D341Med (cell line): ENCODE measurements around the gene KRT34.
"Not testable (repeated sequence)": the region's sequence is repeated elsewhere in the genome, so short reads cannot be mapped to it uniquely, and the experiment has no call there.

Source experiments
- DNase-seq: peaks from one replicate; pipeline ENCODE4 v3.0.0; 2012; ENCODE audit warnings: low spot score

KRT34 gene

DNA sequence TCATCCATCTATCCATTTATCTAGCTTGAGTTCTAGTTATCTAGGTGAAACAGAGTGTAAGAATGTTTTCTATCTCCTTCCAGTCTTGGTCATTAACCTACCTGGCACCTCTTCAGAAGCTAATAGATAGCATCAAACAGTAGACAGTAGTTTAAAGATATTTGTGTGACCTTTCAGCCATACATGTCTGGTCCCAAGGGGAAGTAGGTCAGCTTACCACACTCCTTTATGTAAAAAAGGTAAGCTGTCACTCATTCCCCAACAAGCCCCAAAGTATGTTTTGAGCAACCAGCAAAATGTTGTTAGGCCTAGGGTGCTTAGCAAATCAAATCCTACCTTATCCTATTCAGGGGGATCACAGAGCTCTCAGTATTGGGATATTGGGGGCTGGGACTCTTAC is 16.0 kb downstream of the KRT34 start:
- no peak for DNase-seq

DNA sequence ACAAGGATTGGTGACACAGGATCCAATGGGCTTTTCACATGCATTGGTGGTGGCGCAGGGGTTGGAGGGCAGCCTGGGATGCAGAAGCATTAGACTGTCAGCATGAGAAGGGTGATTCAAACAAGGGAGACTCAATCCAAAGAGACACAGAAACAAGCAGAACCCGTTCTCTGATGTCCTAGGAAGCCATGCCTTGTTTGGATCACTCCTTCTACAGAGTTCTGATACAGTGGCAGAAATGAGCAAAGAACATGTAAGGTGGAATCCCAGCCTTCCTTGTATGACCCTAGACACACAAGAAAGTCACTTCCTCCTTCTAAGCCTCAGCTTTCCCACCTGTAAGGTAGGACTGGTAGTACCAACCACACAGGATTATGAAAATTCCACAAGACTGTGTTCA is 18.2 kb downstream of the KRT34 start:
- DNase-seq = no peak

- no peak for DNase-seq
Measured at GRCh38 chr17:41360296-41360995, 21.7 kb downstream of the KRT34 start.

GRCh38 chr17:41354536-41354935 is 27.6 kb downstream of the KRT34 start:
- DNase-seq = no peak

GRCh38 chr17:41352597-41353366 is 29.3 kb downstream of the KRT34 start:
- DNase-seq = no peak

- no peak for DNase-seq
Measured at GRCh38 chr17:41351177-41351576, 30.9 kb downstream of the KRT34 start.

DNA sequence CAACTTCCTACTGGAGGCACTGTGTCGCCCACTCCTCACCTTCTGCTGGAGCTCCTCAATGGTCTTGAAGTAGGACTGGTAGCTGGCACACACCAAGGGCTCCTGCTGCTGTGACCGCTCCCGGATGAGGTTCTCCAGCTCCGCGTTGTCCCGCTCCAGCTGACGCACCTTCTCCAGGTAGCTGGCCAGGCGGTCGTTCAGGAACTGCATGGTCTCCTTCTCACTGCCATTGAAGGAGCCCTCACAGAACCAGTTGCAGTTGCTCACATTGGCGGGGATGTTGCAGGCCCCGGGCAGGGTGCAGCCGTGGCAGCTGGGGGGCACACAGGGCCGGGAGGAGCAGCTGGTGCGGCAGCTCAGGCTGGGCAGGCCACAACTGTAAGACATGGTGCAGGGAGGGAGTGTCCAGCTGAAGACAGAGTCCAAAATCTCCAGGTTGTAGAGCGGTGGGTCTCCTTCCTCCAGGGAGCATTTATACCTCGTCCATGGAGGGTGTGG is 31.7 kb downstream of the KRT34 start, which contains the start of gene KRT33A:
Gene KRT33A, minus strand, starts transcription at position 448 of the 498 bp plus-strand sequence. Its CDS starts 61 bp downstream, at position 387.
- not testable (repeated sequence) for DNase-seq

DNA sequence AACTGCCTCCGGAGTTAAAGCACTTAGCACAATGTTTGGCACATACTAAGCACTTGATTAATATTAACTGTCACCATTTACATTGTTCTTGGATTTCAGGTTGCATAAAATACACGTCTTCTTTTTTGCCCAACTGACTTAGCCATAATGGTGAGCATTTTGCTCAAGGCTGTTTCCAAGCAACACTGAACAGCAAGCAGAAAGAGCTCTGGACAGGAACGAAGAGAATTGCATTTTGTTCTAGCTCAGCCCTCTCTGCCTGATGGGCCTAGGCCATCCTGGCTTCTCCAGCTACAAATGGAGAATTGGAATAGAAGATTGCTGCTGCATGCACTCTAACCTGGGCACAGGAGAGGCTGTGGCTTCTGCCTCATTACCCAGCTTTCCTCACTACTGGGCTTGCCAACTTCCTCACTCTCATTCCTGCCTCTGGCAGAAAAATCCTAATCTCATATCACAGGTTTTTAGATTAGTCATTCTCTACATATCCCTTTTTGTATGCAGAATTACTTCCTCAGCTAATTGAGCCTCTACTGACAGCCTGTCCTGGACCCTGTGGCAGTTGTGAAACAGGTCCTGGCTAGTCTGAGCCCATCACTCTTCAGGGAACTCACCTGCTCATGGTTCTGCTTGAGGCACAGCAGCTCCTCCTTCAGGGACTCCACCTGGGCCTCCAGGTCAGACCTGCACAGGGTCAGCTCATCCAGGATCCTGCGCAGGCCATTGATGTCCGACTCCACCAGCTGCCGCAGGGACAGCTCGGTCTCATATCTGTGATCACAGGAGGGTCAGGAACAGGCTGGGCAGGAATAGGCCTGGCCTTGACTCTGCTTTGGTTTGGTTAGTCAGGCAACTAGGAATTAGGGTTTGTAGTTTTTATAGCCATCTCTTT is 34.0 kb downstream of the KRT34 start:
- no peak for DNase-seq

DNA sequence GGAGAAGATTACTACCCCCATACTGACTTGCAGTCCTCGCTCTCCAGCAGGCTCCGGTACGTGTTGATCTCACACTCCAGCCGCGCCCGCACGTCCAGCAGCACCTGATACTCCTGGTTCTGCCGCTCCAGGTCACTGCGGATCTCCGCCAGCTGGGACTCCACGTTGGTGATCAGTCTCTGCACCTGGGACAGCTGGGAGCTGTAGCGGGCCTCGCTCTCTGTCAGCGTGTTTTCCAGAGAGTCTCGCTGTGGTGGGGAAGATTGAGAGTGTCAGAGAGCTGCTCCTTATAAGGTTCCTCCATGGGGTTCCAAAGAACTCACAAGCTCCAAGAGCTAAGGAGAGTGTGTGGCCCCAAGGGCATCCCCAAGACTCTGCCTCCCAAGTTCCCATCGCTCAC is 35.7 kb downstream of the KRT34 start:
- not testable (repeated sequence) for DNase-seq

DNA sequence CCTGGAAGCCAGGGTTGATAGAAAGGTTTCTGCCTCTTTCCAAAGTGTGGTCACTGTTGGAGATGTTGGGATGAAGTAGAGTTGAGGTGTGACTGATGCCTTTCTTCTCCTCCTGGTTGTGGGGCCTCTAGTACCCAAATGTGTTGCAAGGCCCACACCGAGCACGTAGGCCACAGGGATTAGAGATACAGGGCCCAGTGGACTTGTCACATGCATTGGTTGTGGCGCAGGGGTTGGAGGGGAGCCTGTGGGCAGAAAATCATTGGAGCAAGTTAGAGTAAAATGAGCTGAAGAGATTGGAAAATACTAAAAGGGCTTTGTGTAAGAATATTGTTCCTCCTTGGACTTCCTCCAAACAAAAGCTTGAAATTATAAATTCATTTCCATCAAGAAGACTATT is 36.1 kb downstream of the KRT34 start:
- no peak for DNase-seq

DNA sequence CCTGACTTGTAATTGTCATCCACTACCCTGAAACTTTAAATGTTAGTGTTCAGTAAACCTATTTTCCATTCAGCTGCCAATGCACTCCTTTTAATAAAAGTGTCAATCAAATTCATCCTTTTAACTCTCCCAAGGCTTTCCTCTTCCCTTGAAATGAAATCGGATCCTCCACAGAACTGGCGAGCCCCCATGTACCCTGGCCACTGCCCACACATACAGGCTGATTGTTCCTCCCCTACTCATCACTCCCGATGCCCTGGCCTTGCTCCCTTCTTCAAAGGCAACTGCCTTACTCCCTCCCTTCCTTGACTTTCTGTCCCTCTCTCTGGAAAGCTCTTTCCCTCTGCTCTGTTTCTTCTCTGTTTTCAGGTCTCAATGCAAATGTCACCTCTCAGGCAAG is 39.1 kb downstream of the KRT34 start:
- DNase-seq = no peak

GRCh38 chr17:41340934-41341861 is 40.9 kb downstream of the KRT34 start:
- no peak for DNase-seq

DNA sequence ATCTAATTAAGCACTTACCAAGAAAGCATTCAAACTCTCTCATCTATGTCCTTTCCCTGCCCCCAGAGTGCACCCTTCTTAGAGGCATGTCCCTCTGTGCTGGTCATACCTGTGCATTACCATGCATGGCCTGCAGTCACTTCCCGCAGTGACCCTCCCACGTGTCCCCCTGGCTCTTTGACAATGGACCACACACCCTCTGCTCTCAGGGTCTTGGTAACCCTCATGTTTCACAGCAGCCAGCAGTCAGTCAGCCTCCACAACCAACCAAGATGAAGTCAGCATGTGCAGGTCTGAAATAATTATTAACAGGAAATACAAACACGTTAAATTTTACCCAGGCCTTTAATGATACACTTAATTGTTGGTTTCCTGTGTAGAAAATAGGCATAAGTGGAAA is 41.6 kb downstream of the KRT34 start:
- DNase-seq = no peak

DNA sequence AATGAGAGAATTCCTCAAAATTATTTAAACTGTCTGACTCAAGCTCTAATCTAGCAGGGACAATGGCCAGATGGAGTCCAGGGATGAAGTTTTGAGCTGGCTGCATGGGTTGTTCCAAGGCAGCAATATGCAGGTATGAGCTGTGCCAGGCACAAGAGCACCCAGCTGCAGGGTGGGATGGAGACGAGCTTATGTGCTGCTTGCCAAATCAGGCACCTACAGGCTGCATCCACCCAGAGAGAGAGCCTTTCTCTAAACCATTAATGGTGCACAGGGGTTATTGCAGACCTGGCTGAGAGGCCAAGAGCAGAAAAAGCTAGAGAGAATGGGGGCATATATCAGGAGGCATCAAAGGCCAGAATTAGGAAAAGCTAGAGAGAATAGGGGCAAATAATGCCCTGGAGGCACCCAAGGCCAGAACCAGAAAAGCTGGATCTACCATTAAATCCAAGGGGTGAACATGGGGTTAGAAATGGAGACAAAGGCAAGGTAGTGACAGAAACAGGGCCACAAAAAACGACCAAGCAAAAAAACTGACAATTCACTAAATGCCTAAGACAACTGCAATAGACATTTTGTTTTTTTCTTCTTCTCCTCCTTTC is 42.4 kb downstream of the KRT34 start:
- DNase-seq = no peak

- no peak for DNase-seq
Measured at GRCh38 chr17:41338961-41339485, 43.1 kb downstream of the KRT34 start.

- no peak for DNase-seq
Measured at GRCh38 chr17:41335747-41336146, 46.4 kb downstream of the KRT34 start.

GRCh38 chr17:41334385-41335305 is 47.5 kb downstream of the KRT34 start:
- DNase-seq = no peak

- DNase-seq = no peak
Measured at GRCh38 chr17:41333836-41334235, 48.3 kb downstream of the KRT34 start.

DNA sequence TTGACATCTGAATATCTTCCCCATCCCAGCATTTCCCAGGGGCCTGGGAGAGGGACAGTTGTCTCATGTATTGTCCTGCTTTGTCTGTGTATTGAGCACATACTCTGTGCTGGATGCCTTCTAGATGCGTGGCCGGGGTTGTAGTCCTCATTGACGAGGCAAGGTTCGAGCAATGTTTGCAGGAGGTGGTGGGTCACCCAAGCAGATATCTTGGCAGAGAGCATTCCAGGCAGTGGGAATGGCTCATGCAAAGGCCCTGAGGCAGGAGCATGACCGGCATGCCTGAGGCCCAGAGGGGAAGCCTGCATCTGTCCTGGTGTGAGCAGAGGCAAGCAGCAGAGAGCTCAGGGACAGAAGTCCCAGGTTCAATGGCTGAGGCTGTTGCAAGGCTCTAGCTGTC is 49.0 kb downstream of the KRT34 start:
- no peak for DNase-seq
